IgD-negative memory B cell (primary cell): Measurements from ENCODE around the gene ETNK1. TPM values are rescaled to one million over a fixed set of nuclear protein-coding genes. Genes with fewer than 3 reads are reported as not detected.
A peak's percentile ranks its signal among the peaks of the same experiment; 100 is the strongest.

ENCODE experiments used
- H3K27ac Mint-ChIP-seq, 3 donors: one replicate each; pipeline ENCODE4 v1.8.0; 2020 to 2022; ENCODE audit warnings: mild to moderate bottlenecking in 3 of 3, mixed read lengths in 3 of 3, moderate library complexity in 1 of 3
- H3K27me3 Mint-ChIP-seq: one replicate; pipeline ENCODE4 v1.8.0; 2021; ENCODE audit warnings: mixed read lengths
- H3K36me3 Mint-ChIP-seq: one replicate; pipeline ENCODE4 v1.8.0; 2020; ENCODE audit warnings: mild to moderate bottlenecking, mixed read lengths
- H3K4me1 Mint-ChIP-seq, 3 donors: one replicate each; pipeline ENCODE4 v1.8.0; 2020 to 2022; ENCODE audit warnings: mixed read lengths in 3 of 3, mild to moderate bottlenecking in 1 of 3
- H3K4me3 Mint-ChIP-seq, 4 donors: one replicate each; pipeline ENCODE4 v1.8.0; 2020 to 2022; ENCODE audit warnings: mild to moderate bottlenecking in 4 of 4, mixed read lengths in 4 of 4, moderate library complexity in 3 of 4
- H3K9me3 Mint-ChIP-seq, 3 donors: one replicate each; pipeline ENCODE4 v1.8.0; 2020 to 2021; ENCODE audit warnings: mixed read lengths in 3 of 3, mild to moderate bottlenecking in 1 of 3
- polyA plus RNA-seq: library from polyadenylated mRNA; unstranded; fragments of 300-500 nt; fragmentation: Illumina TruSeq; gene quantifications from one replicate; pipeline ENCODE4 v1.2.3, GENCODE V29; 2021

The ETNK1 gene
- polyA plus RNA-seq, 1 donor from 2014 or later = 17.0 TPM

- H3K4me3 Mint-ChIP-seq = no peak overlapping the region
- peaks cover 9% of the 10 kb centered on the region for H3K27me3 Mint-ChIP-seq
- H3K9me3 Mint-ChIP-seq = peaks cover 5 to 14% (median 14%) of the 10 kb centered on the region in 3 donors
- no peaks in the 10 kb centered on the region for H3K36me3 Mint-ChIP-seq
- H3K27ac Mint-ChIP-seq = no peak overlapping the region
- no peaks in the 10 kb centered on the region for H3K4me1 Mint-ChIP-seq
These were observed 7.3 kb upstream of the ETNK1 start for GRCh38 chr12:22617630-22618029.

DNA sequence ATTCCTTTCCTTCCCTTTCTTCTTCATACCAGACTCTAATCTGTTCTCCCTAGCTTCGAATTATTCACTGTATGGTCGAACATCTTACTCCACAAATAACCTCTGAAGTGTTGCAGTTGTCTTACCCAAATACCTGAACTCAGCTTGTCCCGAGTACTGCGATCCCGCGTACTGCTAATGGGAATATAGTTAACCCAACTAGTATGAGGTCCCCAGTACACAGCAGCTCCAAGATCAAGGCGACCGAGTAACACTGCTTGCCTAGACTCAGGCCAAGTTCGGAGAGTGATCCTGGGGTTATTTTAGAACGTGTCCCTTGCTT, 462 bp upstream of the ETNK1 start:
- Mint-ChIP-seq H3K36me3 (peaks cover 2% of the 10 kb centered on the region), H3K9me3 (no peaks in the 10 kb centered on the region), H3K4me1 (peaks cover 30 to 34% (median 32%) of the 10 kb centered on the region in 3 donors), H3K27me3 (peaks cover 9% of the 10 kb centered on the region), H3K4me3 (peak overlapping the region; percentile 82 to 97 (median 96)), H3K27ac (peak overlapping the region; percentile 77 to 94 (median 88))

DNA sequence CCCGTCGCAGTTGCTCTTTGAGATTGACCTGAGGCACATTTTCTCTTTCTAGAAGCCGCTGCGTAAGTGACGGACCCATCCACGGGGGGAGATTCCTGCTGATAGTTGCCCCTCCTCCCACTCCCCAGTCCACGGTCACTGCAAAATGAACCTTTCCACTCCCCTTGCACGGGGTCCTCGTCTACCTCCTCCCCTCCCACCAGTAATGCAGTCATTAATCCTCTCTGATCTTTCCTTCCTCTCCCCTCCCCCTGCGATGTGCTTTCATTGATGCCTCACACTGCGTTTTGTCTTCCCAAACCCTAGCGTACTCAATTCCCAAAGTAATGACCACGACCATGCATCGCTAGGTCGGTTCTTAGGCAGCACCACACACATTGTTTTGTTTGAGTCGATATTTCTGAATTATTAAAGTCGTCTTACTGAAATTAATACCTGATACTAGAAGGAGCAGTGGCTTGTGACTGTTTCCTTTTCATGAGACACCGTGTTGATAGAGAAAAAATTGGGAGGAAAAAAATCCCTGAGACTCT, 857 bp downstream of the ETNK1 start:
- Mint-ChIP-seq H3K4me3 (peak overlapping the region; percentile 82 to 97 (median 96)), H3K27me3 (peaks cover 9% of the 10 kb centered on the region), H3K27ac (peak overlapping the region; percentile 77 to 94 (median 88)), H3K9me3 (no peaks in the 10 kb centered on the region), H3K36me3 (peaks cover 2% of the 10 kb centered on the region), H3K4me1 (peaks cover 30 to 41% (median 38%) of the 10 kb centered on the region in 3 donors)

GRCh38 chr12:22626406-22626805, 1.4 kb downstream of the ETNK1 start:
- Mint-ChIP-seq H3K27me3 (peaks cover 5% of the 10 kb centered on the region), H3K27ac (peak overlapping the region; percentile 77 to 94 (median 88))

GRCh38 chr12:22627371-22627770, 2.4 kb downstream of the ETNK1 start:
- Mint-ChIP-seq H3K36me3 (peaks cover 2% of the 10 kb centered on the region), H3K9me3 (no peaks in the 10 kb centered on the region), H3K27me3 (peaks cover 4% of the 10 kb centered on the region), H3K4me3 (peak overlapping the region; percentile 31 to 82 (median 76)), H3K4me1 (peaks cover 38 to 45% (median 45%) of the 10 kb centered on the region in 3 donors), H3K27ac (peak overlapping the region in 2 of 3 donors; percentile 17 to 88)

More at GRCh38 chr12:22626406-22626805, 1.4 kb downstream of the ETNK1 start:
- peaks cover 2% of the 10 kb centered on the region for H3K36me3 Mint-ChIP-seq
- H3K9me3 Mint-ChIP-seq = no peaks in the 10 kb centered on the region
- peak overlapping the region; percentile 82 to 97 (median 96) for H3K4me3 Mint-ChIP-seq
- H3K4me1 Mint-ChIP-seq = peaks cover 31 to 43% (median 40%) of the 10 kb centered on the region in 3 donors

DNA sequence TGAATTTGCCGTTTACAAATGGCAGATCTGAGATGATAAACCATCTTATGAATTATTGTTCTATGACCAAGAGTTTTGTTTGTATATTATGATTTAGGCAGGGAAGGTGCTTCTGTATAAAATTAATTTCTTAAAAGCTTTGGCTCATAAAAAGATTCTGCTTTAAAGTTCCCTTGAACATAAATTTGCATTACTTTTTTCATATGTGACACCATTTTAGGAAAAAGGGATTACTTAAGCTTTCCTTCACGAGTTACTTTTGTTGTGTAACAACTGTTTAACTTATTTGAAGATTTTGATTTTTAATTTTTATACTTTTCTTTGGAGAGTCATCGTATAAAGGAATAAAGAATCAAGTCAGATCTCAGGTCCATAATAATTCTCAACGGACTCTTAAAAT, 3.3 kb downstream of the ETNK1 start:
- Mint-ChIP-seq H3K27ac (peak overlapping the region in 1 of 3 donors; percentile 48), H3K9me3 (no peaks in the 10 kb centered on the region), H3K27me3 (no peaks in the 10 kb centered on the region), H3K36me3 (peaks cover 2% of the 10 kb centered on the region), H3K4me3 (peak overlapping the region in 3 of 4 donors; percentile 70 to 82 (median 81)), H3K4me1 (peaks cover 38 to 50% (median 45%) of the 10 kb centered on the region in 3 donors)

DNA sequence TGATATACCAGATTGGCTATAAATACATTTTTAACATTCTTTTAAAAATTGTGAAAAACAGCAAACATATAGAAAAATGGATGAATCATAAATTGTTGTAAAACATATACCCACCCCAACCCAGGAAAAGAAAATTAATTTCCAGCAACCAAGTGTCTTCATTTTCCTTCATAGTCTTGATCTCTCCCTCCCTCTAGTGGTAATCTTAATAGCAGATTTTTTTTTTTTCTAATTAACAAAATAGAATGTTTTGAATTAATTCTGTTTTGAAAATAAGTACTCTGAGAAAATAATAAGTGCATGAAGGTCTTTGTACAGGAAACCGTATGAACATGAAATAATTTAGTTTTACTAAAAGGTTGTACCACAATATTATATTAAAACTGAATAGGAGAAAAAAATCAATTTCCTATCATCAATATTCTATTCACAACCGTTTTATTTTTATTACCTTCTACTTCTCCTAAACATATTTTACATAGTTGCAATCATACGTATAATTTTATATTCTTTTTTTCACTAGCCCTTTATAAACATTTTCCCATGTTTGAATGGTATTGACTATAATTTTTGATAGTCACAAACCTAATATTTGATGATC, 7.0 kb downstream of the ETNK1 start:
- peaks cover 1% of the 10 kb centered on the region for H3K36me3 Mint-ChIP-seq
- peaks cover 46 to 51% (median 49%) of the 10 kb centered on the region in 3 donors for H3K4me1 Mint-ChIP-seq
- no peaks in the 10 kb centered on the region for H3K27me3 Mint-ChIP-seq
- peak overlapping the region in 1 of 3 donors; percentile 14 for H3K27ac Mint-ChIP-seq
- peak overlapping the region in 1 of 4 donors; percentile 64 for H3K4me3 Mint-ChIP-seq
- H3K9me3 Mint-ChIP-seq = no peaks in the 10 kb centered on the region

DNA sequence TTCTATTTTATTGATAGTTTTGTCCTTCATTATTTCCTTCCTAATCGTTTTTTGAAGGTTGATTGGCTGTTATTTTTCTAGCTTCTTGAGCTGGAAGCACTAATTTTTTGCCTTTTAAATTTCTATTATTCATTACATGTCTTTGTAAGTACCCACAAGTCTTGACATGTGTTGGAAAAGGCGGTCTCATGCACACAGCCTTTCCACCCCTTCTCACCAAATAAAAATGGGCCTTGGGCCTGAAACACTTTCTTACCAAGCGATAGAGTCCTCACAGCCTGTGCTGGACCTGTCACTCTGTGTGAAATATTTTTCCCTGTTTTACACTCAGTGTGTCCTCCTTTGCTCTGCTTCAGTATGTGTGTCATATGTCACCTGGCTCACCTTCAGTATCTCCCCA, 9.9 kb downstream of the ETNK1 start:
- Mint-ChIP-seq H3K4me3 (peak overlapping the region in 1 of 4 donors; percentile 27), H3K27ac (no peak overlapping the region), H3K36me3 (peaks cover 2% of the 10 kb centered on the region), H3K4me1 (peaks cover 32 to 43% (median 36%) of the 10 kb centered on the region in 3 donors), H3K27me3 (no peaks in the 10 kb centered on the region), H3K9me3 (no peaks in the 10 kb centered on the region)

- no peak overlapping the region for H3K27ac Mint-ChIP-seq
- peaks cover 28 to 37% (median 36%) of the 10 kb centered on the region in 3 donors for H3K4me1 Mint-ChIP-seq
- no peaks in the 10 kb centered on the region for H3K27me3 Mint-ChIP-seq
- peaks cover 2% of the 10 kb centered on the region for H3K36me3 Mint-ChIP-seq
- no peaks in the 10 kb centered on the region for H3K9me3 Mint-ChIP-seq
- H3K4me3 Mint-ChIP-seq = no peak overlapping the region
These were observed 10.8 kb downstream of the ETNK1 start for GRCh38 chr12:22635812-22636211.

DNA sequence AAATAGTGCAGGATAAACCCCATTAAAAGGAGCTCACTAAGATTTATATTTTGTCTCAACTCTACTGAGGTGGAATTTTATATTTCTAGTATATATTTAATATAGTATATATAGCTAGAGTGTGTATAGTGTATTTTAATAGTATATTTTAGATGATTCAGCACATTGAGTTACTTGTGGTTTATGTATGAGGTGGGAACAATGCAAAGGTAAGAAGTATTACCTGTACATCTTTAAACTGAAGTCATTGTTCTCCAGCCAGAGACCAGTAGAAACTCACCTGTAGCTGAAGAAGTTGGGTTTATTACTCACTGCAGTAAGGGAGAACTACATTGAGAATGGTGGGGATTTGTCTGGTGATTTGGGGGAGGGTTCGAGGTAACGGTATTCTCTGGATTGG, 15.9 kb downstream of the ETNK1 start:
- peak overlapping the region in 1 of 3 donors; percentile 85 for H3K27ac Mint-ChIP-seq
- peak overlapping the region in 1 of 4 donors; percentile 54 for H3K4me3 Mint-ChIP-seq
- H3K27me3 Mint-ChIP-seq = no peaks in the 10 kb centered on the region
- H3K36me3 Mint-ChIP-seq = peaks cover 2% of the 10 kb centered on the region
- H3K9me3 Mint-ChIP-seq = no peaks in the 10 kb centered on the region
- peaks cover 25 to 32% (median 26%) of the 10 kb centered on the region in 3 donors for H3K4me1 Mint-ChIP-seq

DNA sequence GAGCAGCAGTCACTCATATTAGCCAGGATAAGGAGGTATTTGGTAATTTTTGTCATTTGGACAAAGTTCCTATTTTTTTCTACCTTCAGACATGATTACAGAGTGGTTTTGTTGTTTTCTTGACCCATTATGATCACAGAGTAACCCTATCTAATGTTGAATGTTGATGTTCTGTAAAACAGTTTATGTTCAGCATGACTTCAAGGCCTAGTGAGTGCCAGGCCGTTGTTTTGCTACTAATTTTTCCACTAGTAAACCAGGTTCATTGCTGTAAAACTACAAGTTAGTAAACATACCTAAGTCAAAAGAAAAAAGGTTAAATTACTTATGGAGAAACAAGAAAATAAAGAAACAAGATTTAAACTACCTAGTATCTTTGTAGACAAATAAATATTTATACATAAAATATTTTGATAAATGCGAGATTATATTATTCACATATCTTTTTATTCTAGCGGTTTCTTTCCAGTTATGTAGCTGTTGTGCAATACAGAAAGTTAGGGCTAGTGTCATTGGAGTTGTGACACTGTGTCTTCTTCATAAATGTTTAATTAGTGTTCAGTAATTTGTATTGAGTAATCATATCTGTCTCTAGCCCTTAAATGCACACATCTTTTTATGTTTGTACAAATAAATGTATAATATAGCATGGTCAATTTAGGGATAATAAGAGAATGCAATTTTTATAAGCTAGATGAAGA, 16.5 kb downstream of the ETNK1 start:
- peaks cover 2% of the 10 kb centered on the region for H3K36me3 Mint-ChIP-seq
- H3K27me3 Mint-ChIP-seq = no peaks in the 10 kb centered on the region
- H3K4me3 Mint-ChIP-seq = peak overlapping the region in 1 of 4 donors; percentile 54
- peaks cover 24 to 37% (median 28%) of the 10 kb centered on the region in 3 donors for H3K4me1 Mint-ChIP-seq
- H3K9me3 Mint-ChIP-seq = no peaks in the 10 kb centered on the region
- peak overlapping the region in 1 of 3 donors; percentile 85 for H3K27ac Mint-ChIP-seq

DNA sequence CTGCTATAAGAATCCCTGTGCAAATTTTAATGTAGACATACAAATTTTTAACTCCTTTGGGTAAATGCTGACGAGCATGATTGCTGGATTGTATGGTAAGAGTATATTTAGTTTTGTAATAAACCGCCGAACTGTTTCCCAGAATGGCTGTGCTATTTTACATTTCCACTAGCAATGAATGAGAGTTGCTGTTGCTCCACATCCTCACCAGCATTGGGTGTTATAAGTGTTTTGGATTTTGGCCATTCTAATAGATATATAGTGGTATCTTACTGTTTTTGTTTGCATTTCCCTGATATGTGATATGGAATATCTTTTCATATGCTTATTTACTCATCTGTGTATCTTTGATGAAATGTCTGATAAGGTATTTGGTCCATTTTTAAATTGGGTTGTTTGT, 23.7 kb downstream of the ETNK1 start:
- Mint-ChIP-seq H3K27me3 (no peaks in the 10 kb centered on the region), H3K36me3 (peaks cover 13% of the 10 kb centered on the region), H3K27ac (no peak overlapping the region), H3K9me3 (no peaks in the 10 kb centered on the region), H3K4me1 (peaks cover 30 to 39% (median 31%) of the 10 kb centered on the region in 3 donors), H3K4me3 (no peak overlapping the region)

- H3K9me3 Mint-ChIP-seq = no peaks in the 10 kb centered on the region
- no peaks in the 10 kb centered on the region for H3K27me3 Mint-ChIP-seq
- H3K4me1 Mint-ChIP-seq = peaks cover 31 to 40% (median 32%) of the 10 kb centered on the region in 3 donors
- peak overlapping the region in 2 of 3 donors; percentile 37 to 71 for H3K27ac Mint-ChIP-seq
- H3K4me3 Mint-ChIP-seq = peak overlapping the region in 1 of 4 donors; percentile 89
- peaks cover 15% of the 10 kb centered on the region for H3K36me3 Mint-ChIP-seq
These were observed 28.1 kb downstream of the ETNK1 start for GRCh38 chr12:22653075-22653474.

DNA sequence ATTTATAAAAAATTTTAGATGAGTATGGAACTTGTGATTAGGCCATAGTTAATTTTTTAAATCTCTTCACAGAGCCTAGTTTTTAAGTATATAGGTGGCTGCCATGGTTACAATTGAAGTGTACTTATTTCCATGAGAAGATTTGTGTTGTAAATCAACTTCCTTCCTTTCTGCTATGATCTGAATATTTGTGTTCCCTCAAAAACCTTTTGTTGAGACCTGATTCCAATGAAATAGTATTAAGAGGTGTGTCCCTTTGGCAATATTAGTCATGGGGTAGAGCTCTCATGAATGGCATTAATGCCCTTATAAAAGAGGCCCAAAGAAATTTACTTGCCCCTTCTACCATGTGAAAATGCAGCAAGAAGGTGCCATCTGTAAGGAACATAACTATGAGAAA, 28.8 kb downstream of the ETNK1 start:
- Mint-ChIP-seq H3K4me3 (no peak overlapping the region), H3K36me3 (peaks cover 15% of the 10 kb centered on the region), H3K27ac (no peak overlapping the region), H3K27me3 (no peaks in the 10 kb centered on the region), H3K9me3 (no peaks in the 10 kb centered on the region), H3K4me1 (peaks cover 27 to 37% (median 29%) of the 10 kb centered on the region in 3 donors)

- Mint-ChIP-seq H3K36me3 (peaks cover 14% of the 10 kb centered on the region), H3K27me3 (no peaks in the 10 kb centered on the region), H3K9me3 (no peaks in the 10 kb centered on the region), H3K4me3 (no peak overlapping the region), H3K4me1 (peaks cover 21 to 34% (median 23%) of the 10 kb centered on the region in 3 donors), H3K27ac (no peak overlapping the region)
These were observed 31.4 kb downstream of the ETNK1 start for GRCh38 chr12:22656376-22656775.
